ENCODE measurements around the gene MYB. TPM values are rescaled to one million over a fixed set of nuclear protein-coding genes. Genes with fewer than 3 reads are reported as not detected.

MYB gene
- total RNA-seq, 1 donor from 2014 or later = 23.3 TPM

GRCh38 chr6:135235716-135236115, 54.6 kb downstream of the MYB start:
- Mint-ChIP-seq H3K27ac (ENCODE audit: unreplicated experiment) (no peak overlapping the region), H3K4me3 (ENCODE audit: unreplicated experiment) (no peak overlapping the region), H3K9me3 (ENCODE audit: unreplicated experiment) (no peaks in the 10 kb centered on the region), H3K4me1 (ENCODE audit: unreplicated experiment) (peaks cover 20% of the 10 kb centered on the region), H3K36me3 (ENCODE audit: low read depth, unreplicated experiment) (no peaks in the 10 kb centered on the region), H3K27me3 (ENCODE audit: unreplicated experiment) (peaks cover 1% of the 10 kb centered on the region)
- DNase-seq (ENCODE audit: low spot score) = no peak
- no peak for TF ChIP-seq CTCF (IDR thresholded peaks at IDR 0.05; ENCODE audit: unreplicated experiment)

GRCh38 chr6:135236319-135236718, 55.2 kb downstream of the MYB start:
- Mint-ChIP-seq H3K9me3 (ENCODE audit: unreplicated experiment) (no peaks in the 10 kb centered on the region), H3K36me3 (ENCODE audit: low read depth, unreplicated experiment) (no peaks in the 10 kb centered on the region), H3K27me3 (ENCODE audit: unreplicated experiment) (peaks cover 1% of the 10 kb centered on the region), H3K4me1 (ENCODE audit: unreplicated experiment) (peaks cover 16% of the 10 kb centered on the region), H3K27ac (ENCODE audit: unreplicated experiment) (peak overlapping the region; percentile 5), H3K4me3 (ENCODE audit: unreplicated experiment) (no peak overlapping the region)
- TF ChIP-seq CTCF (IDR thresholded peaks at IDR 0.05; ENCODE audit: unreplicated experiment) = no peak
- no peak for DNase-seq (ENCODE audit: low spot score)

GRCh38 chr6:135236732-135237131, 55.6 kb downstream of the MYB start:
- no peak overlapping the region for H3K4me3 Mint-ChIP-seq (ENCODE audit: unreplicated experiment)
- DNase-seq (ENCODE audit: low spot score) = no peak
- peak overlapping the region; percentile 5 for H3K27ac Mint-ChIP-seq (ENCODE audit: unreplicated experiment)
- peaks cover 15% of the 10 kb centered on the region for H3K4me1 Mint-ChIP-seq (ENCODE audit: unreplicated experiment)
- peaks cover 1% of the 10 kb centered on the region for H3K27me3 Mint-ChIP-seq (ENCODE audit: unreplicated experiment)
- TF ChIP-seq CTCF (IDR thresholded peaks at IDR 0.05; ENCODE audit: unreplicated experiment) = no peak
- no peaks in the 10 kb centered on the region for H3K9me3 Mint-ChIP-seq (ENCODE audit: unreplicated experiment)
- H3K36me3 Mint-ChIP-seq (ENCODE audit: low read depth, unreplicated experiment) = no peaks in the 10 kb centered on the region

GRCh38 chr6:135240711-135241110, 59.6 kb downstream of the MYB start:
- DNase-seq (ENCODE audit: low spot score) = no peak
- TF ChIP-seq CTCF (IDR thresholded peaks at IDR 0.05; ENCODE audit: unreplicated experiment) = no peak
- Mint-ChIP-seq H3K36me3 (ENCODE audit: low read depth, unreplicated experiment) (no peaks in the 10 kb centered on the region), H3K4me1 (ENCODE audit: unreplicated experiment) (peaks cover 37% of the 10 kb centered on the region), H3K27ac (ENCODE audit: unreplicated experiment) (no peak overlapping the region), H3K9me3 (ENCODE audit: unreplicated experiment) (no peaks in the 10 kb centered on the region), H3K4me3 (ENCODE audit: unreplicated experiment) (no peak overlapping the region), H3K27me3 (ENCODE audit: unreplicated experiment) (peaks cover 1% of the 10 kb centered on the region)

GRCh38 chr6:135243871-135244796, 63.0 kb downstream of the MYB start:
- Mint-ChIP-seq H3K4me3 (ENCODE audit: unreplicated experiment) (no peak overlapping the region), H3K27me3 (ENCODE audit: unreplicated experiment) (peaks cover 4% of the 10 kb centered on the region), H3K4me1 (ENCODE audit: unreplicated experiment) (peaks cover 30% of the 10 kb centered on the region), H3K27ac (ENCODE audit: unreplicated experiment) (peak overlapping the region; percentile 77), H3K9me3 (ENCODE audit: unreplicated experiment) (no peaks in the 10 kb centered on the region), H3K36me3 (ENCODE audit: low read depth, unreplicated experiment) (no peaks in the 10 kb centered on the region)
- DNase-seq (ENCODE audit: low spot score) = no peak
- no peak for TF ChIP-seq CTCF (IDR thresholded peaks at IDR 0.05; ENCODE audit: unreplicated experiment)
